HEK293 (cell line): ENCODE results near the gene MACF1.

Experiments used
- CTCF ChIA-PET: fragments of 350-600 bp; formaldehyde crosslinking; extraction: SDS; loops from one replicate; lab custom pipeline; 2021; ENCODE audit warnings: antibody characterized with exemption; lab: Yijun Ruan, JAX
- POLR2A ChIA-PET: fragments of 300-600 bp; formaldehyde crosslinking; extraction: SDS; loops from one replicate; lab custom pipeline; 2020; ENCODE audit warnings: antibody characterized with exemption, inconsistent platforms; lab: Yijun Ruan, JAX
- H3K27ac ChIP-seq: fragments of 200-500 bp; sonication (Bioruptor generic); 2 replicates; pipeline ENCODE4 v1.5.1; 2014; ENCODE audit warnings: low read depth, low read length, control low read depth, inconsistent platforms; ENCODE audit errors: extremely low read depth
- H3K36me3 ChIP-seq, 2 experiments: fragments of 200-500 bp in 1 of 2; sonication (Bioruptor generic) in 1 of 2; 1 replicate in 1 of 2; 2 replicates in 1 of 2; pipeline ENCODE4 v1.5.1; 2014 to 2017; ENCODE audit warnings: inconsistent platforms in 2 of 2, low read length in 2 of 2; ENCODE audit not compliant: control insufficient read depth in 2 of 2, insufficient read depth in 1 of 2
- H3K4me1 ChIP-seq: fragments of 200-500 bp; sonication (Bioruptor generic); 2 replicates; pipeline ENCODE4 v1.5.1; 2014; ENCODE audit warnings: mild to moderate bottlenecking, low read length, inconsistent platforms; ENCODE audit not compliant: control insufficient read depth, insufficient read depth
- H3K4me3 ChIP-seq: 2 replicates; pipeline ENCODE4 v1.5.1; 2011; ENCODE audit warnings: low read depth, mild to moderate bottlenecking, control low read depth, low read length, moderate library complexity
- H3K9me3 ChIP-seq: fragments of 200-500 bp; sonication (Bioruptor generic); 2 replicates; pipeline ENCODE4 v1.5.1; 2014; ENCODE audit warnings: low read depth, low read length, inconsistent platforms; ENCODE audit not compliant: control insufficient read depth, insufficient read depth
- SALL2 ChIP-seq: fragments of 450-650 bp; formaldehyde crosslinking; IDR thresholded peaks from 2 replicates; pipeline ENCODE4 v1.5.0; 2017; ENCODE audit warnings: missing biosample characterization, mild to moderate bottlenecking, missing genetic modification characterization, borderline replicate concordance
- ZFP3 ChIP-seq: fragments of 450-650 bp; formaldehyde crosslinking; IDR thresholded peaks from 2 replicates; pipeline ENCODE4 v1.5.1; 2016; ENCODE audit warnings: low read depth, missing biosample characterization, missing genetic modification characterization
- ZNF248 ChIP-seq: fragments of 450-650 bp; formaldehyde crosslinking; IDR thresholded peaks from 2 replicates; pipeline ENCODE4 v1.5.1; 2017; ENCODE audit warnings: missing biosample characterization, missing genetic modification characterization
- ZNF433 ChIP-seq: fragments of 450-650 bp; formaldehyde crosslinking; IDR thresholded peaks from 2 replicates; pipeline ENCODE4 v1.5.1; 2016; ENCODE audit warnings: missing biosample characterization, missing genetic modification characterization, low read depth
- ZNF529 ChIP-seq: fragments of 450-650 bp; formaldehyde crosslinking; IDR thresholded peaks from 2 replicates; pipeline ENCODE4 v1.5.1; 2017; ENCODE audit warnings: missing genetic modification characterization, missing biosample characterization; ENCODE audit not compliant: insufficient replicate concordance
- ZNF544 ChIP-seq: fragments of 450-650 bp; formaldehyde crosslinking; IDR thresholded peaks from 2 replicates; pipeline ENCODE4 v1.5.0; 2017; ENCODE audit warnings: missing biosample characterization, missing genetic modification characterization
- ZNF555 ChIP-seq: fragments of 450-650 bp; formaldehyde crosslinking; conservative IDR thresholded peaks from 2 replicates; pipeline ENCODE4 v1.5.1; 2017; ENCODE audit warnings: missing biosample characterization, mild to moderate bottlenecking, missing genetic modification characterization, inconsistent platforms
- ZNF658 ChIP-seq: fragments of 450-650 bp; formaldehyde crosslinking; IDR thresholded peaks from 2 replicates; pipeline ENCODE4; 2016; ENCODE audit warnings: missing biosample characterization, missing genetic modification characterization
- TF ChIP-seq, protein P1 (sequence below): fragments of 450-650 bp; formaldehyde crosslinking; IDR thresholded peaks from 2 replicates; pipeline ENCODE4 v1.5.1; 2016; ENCODE audit warnings: missing biosample characterization, missing genetic modification characterization
- TF ChIP-seq, protein P2 (sequence below): fragments of 450-650 bp; formaldehyde crosslinking; IDR thresholded peaks from 2 replicates; pipeline ENCODE4 v1.5.1; 2016; ENCODE audit warnings: missing biosample characterization, missing genetic modification characterization
- TF ChIP-seq, protein P3 (sequence below): fragments of 450-650 bp; formaldehyde crosslinking; IDR thresholded peaks from 2 replicates; pipeline ENCODE4 v1.5.1; 2016; ENCODE audit warnings: missing biosample characterization, missing genetic modification characterization, borderline replicate concordance
- TF ChIP-seq, protein P4 (sequence below): fragments of 450-650 bp; formaldehyde crosslinking; IDR thresholded peaks from 2 replicates; pipeline ENCODE4 v1.5.1; 2016; ENCODE audit warnings: missing biosample characterization, missing genetic modification characterization
- TF ChIP-seq, protein P5 (sequence below): fragments of 450-650 bp; formaldehyde crosslinking; IDR thresholded peaks from 2 replicates; pipeline ENCODE4 v1.5.1; 2017; ENCODE audit warnings: missing biosample characterization, missing genetic modification characterization

MACF1 gene

DNA sequence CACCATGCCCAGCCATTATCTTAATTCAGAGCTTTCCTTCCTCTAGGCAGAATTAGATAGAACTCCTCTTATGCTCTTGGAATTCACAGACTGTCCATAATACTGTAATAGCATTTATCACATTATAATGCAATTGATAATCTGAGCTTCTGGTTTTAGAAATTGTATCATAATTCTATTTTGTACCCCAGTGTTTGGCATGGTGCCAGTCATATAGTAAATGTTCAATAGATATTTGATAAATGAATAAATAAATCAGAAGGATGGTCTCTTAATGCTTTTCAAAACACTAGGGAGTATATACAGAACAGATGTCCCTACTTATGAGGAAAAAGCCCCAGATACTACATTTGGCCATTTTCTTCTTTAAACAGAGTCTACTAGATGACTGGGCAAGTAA is 167.6 kb downstream of the MACF1 start (continued):
- TF ChIP-seq, protein P1, sequence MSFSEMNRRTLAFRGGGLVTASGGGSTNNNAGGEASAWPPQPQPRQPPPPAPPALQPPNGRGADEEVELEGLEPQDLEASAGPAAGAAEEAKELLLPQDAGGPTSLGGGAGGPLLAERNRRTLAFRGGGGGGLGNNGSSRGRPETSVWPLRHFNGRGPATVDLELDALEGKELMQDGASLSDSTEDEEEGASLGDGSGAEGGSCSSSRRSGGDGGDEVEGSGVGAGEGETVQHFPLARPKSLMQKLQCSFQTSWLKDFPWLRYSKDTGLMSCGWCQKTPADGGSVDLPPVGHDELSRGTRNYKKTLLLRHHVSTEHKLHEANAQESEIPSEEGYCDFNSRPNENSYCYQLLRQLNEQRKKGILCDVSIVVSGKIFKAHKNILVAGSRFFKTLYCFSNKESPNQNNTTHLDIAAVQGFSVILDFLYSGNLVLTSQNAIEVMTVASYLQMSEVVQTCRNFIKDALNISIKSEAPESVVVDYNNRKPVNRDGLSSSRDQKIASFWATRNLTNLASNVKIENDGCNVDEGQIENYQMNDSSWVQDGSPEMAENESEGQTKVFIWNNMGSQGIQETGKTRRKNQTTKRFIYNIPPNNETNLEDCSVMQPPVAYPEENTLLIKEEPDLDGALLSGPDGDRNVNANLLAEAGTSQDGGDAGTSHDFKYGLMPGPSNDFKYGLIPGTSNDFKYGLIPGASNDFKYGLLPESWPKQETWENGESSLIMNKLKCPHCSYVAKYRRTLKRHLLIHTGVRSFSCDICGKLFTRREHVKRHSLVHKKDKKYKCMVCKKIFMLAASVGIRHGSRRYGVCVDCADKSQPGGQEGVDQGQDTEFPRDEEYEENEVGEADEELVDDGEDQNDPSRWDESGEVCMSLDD (tag by site-specific recombination): no peak
- TF ChIP-seq, protein P2, sequence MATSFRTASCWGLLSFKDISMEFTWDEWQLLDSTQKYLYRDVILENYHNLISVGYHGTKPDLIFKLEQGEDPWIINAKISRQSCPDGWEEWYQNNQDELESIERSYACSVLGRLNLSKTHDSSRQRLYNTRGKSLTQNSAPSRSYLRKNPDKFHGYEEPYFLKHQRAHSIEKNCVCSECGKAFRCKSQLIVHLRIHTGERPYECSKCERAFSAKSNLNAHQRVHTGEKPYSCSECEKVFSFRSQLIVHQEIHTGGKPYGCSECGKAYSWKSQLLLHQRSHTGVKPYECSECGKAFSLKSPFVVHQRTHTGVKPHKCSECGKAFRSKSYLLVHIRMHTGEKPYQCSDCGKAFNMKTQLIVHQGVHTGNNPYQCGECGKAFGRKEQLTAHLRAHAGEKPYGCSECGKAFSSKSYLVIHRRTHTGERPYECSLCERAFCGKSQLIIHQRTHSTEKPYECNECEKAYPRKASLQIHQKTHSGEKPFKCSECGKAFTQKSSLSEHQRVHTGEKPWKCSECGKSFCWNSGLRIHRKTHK (tag by site-specific recombination): no peak
- TF ChIP-seq ZNF433: no peak
- no peak for TF ChIP-seq ZFP3 (tag by site-specific recombination)
- TF ChIP-seq, all 188 proteins: peak for 0

DNA sequence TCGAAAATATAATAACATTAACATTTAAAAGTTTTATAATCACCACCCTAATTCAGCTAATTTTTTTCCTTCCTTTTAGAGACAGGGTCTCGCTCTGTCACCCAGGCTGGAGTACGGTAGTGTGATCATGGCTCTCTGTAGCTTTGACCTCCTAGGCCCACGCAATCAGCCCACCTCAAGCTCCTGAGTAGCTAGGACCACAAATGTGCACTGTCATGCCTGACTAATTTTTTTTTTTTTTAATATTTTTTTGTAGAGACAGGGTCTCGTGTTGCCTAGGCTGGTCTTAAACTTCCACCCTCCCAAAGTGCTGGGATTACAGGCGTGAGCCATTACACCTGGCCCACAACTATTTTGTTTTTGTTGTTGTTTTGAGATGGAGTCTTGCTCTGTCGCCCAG is 172.2 kb downstream of the MACF1 start:
- POLR2A ChIA-PET: no interaction called here

More for the DNA sequence above, 172.2 kb downstream of the MACF1 start:
- Histone ChIP-seq H3K4me3 (no peak overlapping the region), H3K9me3 (no peaks in the 10 kb centered on the region), H3K36me3 (peaks cover 29 to 49% of the 10 kb centered on the region in 2 experiments), H3K4me1 (no peaks in the 10 kb centered on the region), H3K27ac (no peak overlapping the region)
- CTCF ChIA-PET: interaction anchor here (1.2 to 1.6 kb wide), 3 partner anchors 18 to 277 kb away, joined by 4 to 10 read pairs (median 6); no protein-coding TSS in a partner anchor
- TF ChIP-seq ZNF248 (tag by site-specific recombination) (no peak), ZNF529 (tag by site-specific recombination) (no peak), ZNF555 (tag by site-specific recombination) (no peak), ZNF544 (tag by site-specific recombination) (no peak), ZNF658 (no peak), SALL2 (tag by site-specific recombination) (no peak)
- TF ChIP-seq, protein P3, sequence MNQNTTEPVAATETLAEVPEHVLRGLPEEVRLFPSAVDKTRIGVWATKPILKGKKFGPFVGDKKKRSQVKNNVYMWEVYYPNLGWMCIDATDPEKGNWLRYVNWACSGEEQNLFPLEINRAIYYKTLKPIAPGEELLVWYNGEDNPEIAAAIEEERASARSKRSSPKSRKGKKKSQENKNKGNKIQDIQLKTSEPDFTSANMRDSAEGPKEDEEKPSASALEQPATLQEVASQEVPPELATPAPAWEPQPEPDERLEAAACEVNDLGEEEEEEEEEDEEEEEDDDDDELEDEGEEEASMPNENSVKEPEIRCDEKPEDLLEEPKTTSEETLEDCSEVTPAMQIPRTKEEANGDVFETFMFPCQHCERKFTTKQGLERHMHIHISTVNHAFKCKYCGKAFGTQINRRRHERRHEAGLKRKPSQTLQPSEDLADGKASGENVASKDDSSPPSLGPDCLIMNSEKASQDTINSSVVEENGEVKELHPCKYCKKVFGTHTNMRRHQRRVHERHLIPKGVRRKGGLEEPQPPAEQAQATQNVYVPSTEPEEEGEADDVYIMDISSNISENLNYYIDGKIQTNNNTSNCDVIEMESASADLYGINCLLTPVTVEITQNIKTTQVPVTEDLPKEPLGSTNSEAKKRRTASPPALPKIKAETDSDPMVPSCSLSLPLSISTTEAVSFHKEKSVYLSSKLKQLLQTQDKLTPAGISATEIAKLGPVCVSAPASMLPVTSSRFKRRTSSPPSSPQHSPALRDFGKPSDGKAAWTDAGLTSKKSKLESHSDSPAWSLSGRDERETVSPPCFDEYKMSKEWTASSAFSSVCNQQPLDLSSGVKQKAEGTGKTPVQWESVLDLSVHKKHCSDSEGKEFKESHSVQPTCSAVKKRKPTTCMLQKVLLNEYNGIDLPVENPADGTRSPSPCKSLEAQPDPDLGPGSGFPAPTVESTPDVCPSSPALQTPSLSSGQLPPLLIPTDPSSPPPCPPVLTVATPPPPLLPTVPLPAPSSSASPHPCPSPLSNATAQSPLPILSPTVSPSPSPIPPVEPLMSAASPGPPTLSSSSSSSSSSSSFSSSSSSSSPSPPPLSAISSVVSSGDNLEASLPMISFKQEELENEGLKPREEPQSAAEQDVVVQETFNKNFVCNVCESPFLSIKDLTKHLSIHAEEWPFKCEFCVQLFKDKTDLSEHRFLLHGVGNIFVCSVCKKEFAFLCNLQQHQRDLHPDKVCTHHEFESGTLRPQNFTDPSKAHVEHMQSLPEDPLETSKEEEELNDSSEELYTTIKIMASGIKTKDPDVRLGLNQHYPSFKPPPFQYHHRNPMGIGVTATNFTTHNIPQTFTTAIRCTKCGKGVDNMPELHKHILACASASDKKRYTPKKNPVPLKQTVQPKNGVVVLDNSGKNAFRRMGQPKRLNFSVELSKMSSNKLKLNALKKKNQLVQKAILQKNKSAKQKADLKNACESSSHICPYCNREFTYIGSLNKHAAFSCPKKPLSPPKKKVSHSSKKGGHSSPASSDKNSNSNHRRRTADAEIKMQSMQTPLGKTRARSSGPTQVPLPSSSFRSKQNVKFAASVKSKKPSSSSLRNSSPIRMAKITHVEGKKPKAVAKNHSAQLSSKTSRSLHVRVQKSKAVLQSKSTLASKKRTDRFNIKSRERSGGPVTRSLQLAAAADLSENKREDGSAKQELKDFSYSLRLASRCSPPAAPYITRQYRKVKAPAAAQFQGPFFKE: no peak
- TF ChIP-seq, protein P4, sequence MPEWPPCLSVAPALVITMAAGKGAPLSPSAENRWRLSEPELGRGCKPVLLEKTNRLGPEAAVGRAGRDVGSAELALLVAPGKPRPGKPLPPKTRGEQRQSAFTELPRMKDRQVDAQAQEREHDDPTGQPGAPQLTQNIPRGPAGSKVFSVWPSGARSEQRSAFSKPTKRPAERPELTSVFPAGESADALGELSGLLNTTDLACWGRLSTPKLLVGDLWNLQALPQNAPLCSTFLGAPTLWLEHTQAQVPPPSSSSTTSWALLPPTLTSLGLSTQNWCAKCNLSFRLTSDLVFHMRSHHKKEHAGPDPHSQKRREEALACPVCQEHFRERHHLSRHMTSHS (tag by site-specific recombination): no peak
- TF ChIP-seq, protein P5, sequence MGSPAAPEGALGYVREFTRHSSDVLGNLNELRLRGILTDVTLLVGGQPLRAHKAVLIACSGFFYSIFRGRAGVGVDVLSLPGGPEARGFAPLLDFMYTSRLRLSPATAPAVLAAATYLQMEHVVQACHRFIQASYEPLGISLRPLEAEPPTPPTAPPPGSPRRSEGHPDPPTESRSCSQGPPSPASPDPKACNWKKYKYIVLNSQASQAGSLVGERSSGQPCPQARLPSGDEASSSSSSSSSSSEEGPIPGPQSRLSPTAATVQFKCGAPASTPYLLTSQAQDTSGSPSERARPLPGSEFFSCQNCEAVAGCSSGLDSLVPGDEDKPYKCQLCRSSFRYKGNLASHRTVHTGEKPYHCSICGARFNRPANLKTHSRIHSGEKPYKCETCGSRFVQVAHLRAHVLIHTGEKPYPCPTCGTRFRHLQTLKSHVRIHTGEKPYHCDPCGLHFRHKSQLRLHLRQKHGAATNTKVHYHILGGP (tag by site-specific recombination): no peak
